NCI-H2196 (cell line): ENCODE data around the gene STX4.

Experiments
- DNase-seq: peaks from one replicate; lab custom pipeline; 2025; ENCODE audit not compliant: unreplicated experiment; lab: John Stamatoyannopoulos, UW

STX4 gene, protein sequence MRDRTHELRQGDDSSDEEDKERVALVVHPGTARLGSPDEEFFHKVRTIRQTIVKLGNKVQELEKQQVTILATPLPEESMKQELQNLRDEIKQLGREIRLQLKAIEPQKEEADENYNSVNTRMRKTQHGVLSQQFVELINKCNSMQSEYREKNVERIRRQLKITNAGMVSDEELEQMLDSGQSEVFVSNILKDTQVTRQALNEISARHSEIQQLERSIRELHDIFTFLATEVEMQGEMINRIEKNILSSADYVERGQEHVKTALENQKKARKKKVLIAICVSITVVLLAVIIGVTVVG

DNA sequence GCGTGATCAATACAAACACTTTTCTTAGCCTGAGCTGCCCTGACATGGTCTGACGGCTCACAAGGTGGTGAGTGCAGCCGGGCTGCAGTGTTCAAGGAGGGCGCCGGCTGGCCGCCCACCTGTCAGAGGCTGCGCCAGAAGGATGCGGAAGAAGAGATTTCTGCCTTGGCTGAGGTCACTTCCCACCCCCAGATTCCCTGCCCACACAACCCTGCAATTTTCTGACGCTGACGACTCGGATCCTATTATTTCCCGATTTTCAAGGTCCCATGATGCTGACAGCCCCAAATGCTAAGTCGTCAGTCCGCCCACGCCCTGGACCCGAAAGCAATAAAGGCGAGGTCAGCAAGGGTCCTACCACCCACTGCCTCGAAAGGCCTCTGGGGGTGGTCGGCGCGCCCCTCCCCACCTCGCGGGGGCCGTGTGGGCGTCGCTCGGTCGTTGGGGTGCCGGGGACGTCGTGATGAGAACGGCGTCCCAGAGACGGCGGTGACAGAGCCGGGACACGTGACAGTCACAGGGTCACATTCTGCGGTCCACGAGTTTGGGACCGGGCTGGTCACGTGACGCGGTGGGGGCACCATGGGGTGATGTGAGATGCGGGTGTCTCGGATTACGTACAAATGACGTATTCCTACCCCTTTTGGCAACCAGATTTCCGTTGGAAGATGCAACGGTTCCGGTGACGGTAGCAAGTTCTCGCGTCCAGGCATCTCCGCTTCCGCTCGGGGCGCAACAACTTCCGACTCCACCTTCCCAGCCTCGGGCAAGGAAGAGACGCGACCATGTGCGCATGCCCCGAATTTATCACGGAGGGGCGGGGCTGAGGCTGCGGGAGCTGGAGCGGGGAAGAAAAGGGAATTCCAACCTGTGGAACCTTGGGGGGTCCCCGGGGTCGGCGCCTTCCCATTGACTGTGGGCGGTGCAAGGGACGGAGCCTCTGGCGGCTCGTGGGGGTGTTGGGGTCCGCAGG lies at the start of gene STX4:
Gene STX4, plus strand, starts transcription at position 823 of the 973 bp plus-strand sequence. CDS start 248 bp downstream, outside the sequence.
- DNase-seq, result peak; percentile 97

DNA sequence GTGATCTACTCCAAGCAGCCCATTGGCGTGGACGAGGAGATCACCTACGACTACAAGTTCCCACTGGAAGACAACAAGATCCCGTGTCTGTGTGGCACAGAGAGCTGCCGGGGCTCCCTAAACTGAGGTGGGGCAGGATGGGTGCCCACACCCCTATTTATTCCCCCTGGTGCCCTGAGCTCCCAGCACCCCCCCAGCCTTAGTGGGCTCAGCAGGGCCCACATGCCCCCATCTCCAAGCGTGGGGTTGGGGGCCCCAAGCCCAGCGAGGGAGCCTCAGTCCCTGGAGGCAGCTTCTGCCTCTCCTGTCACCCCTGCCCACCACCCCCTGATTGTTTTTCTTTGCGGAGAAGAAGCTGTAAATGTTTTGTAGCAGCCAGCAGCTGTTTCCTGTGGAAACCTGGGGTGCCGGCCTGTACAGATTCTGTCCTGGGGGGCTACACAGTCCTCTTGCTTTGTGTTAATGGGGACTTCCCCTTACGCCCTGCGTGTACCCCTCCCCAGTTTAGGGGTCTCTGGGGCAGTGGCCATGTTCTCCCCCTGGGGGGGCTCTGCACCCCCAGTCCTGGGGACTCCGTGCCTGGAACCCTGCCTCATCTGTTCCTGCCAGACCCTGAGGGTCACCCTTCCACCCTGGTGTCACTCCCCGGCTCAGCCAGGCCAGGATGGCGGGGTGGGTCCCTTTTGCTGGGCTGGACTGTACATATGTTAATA lies 49.3 kb upstream of the STX4 start:
- DNase-seq, result no peak

DNA sequence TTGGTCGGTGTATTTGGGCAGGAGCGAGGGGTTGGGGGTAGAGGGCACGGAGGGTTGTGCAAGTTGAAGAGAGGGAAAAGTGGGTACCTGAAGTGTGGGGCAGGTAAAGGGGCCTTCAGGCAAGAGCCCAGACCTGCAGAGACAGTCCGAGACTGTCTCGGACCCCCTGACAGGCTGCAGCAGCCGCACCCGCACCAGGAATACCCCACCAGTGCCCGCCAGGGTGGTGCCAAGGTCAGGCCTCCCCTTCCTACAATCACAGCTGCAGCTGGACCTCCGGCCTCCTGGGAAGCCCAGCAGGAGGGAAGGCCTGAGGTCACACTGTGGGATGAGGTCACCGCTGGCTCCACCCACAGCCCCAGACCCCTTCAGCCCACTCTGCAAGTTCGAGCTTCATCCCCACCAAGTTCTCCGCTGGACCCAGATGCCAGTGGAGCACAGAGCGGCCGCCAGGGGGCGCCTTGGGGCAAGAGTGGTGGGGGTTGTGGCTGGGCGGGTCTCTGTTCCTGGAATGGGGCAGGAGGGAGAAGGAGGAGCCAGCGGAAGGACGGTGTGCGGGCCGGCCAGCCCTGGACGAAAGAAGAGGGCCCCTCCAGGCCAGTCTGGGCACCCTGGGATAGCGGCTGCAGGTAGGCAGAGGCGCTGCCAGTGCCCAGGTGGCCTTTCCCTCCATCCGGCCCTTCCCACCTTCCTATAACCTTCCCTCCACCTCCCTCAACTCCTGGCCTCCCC lies 48.5 kb upstream of the STX4 start, which contains the start of gene HSD3B7:
Gene HSD3B7, plus strand, starts transcription at position 539 of the 732 bp plus-strand sequence. CDS start 452 bp downstream, outside the sequence.
- DNase-seq, result peak; percentile 86

DNA sequence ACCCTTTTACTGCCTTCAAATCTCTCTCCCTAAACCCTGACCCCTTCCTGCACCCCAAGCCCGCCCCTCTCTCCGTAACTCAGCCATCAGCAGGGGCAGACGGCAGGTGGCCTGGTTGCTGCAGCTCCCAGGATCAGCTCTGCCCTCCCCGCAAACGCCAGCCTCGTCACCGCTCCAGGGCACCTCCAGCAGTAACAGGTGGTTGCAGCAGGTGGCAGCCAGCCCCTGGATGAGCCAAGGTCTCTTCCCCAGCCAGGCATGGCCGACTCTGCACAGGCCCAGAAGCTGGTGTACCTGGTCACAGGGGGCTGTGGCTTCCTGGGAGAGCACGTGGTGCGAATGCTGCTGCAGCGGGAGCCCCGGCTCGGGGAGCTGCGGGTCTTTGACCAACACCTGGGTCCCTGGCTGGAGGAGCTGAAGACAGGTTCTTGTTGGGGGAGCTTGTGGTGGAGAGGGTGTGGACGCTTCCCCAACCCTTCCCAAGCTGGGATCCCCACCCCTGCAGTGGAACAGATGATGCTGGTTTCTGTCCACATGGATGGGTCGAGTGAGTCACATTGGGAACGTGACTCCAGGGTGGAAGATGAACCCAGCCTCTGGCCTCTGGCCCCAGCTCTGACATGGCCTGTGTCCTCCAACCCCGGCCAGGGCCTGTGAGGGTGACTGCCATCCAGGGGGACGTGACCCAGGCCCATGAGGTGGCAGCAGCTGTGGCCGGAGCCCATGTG lies 47.8 kb upstream of the STX4 start:
- peak; percentile 86 for DNase-seq

DNA sequence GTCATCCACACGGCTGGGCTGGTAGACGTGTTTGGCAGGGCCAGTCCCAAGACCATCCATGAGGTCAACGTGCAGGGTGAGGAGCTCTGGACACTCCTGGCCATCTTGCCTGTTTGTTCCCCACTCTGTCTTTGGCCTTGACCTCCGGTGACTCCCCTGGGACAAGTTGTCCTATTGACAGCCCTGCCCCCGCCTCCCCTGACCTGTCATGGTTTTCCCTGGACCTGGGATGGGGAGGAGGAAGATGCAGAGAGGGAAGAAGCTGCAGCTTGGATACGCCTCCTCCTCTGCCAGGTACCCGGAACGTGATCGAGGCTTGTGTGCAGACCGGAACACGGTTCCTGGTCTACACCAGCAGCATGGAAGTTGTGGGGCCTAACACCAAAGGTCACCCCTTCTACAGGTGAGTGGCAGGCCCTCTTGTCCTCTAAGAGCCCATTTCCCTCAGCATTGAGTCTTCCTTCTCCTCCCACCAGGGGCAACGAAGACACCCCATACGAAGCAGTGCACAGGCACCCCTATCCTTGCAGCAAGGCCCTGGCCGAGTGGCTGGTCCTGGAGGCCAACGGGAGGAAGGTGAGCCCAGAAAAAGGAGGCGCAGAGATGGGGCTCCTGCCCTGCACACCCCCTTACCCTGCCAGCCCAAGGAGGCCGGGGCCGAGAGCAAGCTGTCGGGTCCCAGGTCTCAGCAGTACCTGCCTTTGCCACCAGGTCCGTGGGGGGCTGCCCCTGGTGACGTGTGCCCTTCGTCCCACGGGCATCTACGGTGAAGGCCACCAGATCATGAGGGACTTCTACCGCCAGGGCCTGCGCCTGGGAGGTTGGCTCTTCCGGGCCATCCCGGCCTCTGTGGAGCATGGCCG lies 47.0 kb upstream of the STX4 start:
- no peak for DNase-seq

DNA sequence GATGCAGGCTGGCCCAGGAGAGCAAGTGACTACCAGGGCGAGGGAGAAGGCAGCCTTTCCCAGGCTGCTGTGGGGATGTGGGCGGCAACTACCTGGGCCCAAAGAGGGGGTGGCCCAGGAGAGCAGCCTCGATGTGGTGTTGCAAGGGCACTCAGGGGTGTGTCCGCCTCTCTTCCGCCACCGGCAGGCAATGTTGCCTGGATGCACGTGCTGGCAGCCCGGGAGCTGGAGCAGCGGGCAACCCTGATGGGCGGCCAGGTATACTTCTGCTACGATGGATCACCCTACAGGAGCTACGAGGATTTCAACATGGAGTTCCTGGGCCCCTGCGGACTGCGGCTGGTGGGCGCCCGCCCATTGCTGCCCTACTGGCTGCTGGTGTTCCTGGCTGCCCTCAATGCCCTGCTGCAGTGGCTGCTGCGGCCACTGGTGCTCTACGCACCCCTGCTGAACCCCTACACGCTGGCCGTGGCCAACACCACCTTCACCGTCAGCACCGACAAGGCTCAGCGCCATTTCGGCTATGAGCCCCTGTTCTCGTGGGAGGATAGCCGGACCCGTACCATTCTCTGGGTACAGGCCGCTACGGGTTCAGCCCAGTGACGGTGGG lies 45.7 kb upstream of the STX4 start:
- DNase-seq, result no peak

DNA sequence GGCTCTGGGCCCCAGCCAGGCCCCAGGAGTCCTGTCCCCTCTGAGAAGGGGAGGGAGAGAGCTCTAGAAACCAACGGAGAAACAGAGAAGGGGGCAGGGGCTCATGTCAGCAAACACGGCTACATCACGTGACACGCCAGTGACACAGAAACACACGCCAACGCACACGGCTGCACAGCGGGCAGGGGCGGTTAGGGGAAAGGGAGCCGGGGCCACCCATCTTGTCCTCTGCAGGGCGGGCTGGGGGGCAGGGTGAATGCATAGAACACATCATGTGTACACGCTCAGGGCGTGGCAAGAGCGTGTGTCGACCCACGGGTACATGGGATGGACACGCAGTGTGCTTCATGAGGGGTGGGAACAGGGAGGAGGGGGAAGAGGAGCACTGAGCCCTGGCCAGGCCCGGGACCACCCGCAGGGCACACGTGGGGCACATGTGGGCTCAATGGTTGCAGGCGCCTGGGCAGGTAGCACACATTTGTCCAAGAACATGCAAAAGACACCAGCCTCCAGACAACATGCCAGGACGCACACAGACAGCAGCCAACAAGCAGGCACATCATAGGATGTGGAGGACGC lies 43.8 kb upstream of the STX4 start:
- no peak for DNase-seq

DNA sequence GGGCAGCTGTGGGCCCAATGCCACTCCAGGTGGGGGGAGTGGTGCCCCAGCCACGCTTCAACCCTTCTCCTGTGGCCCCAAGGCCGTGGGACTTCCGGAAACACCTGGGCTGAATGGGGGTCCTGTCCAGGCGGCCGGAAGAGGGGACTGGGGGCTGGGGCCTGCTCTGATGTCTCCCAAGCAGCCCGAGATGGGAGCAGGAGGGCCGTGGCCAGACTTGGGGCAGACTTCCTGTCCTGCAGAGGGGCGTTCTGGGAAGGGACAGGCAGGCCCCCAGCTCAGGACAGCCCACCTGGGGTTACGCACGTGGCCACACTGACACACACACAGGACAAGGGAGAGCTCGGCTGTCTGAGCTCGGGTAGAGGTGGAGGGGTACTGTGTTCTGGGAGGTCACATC lies 43.3 kb upstream of the STX4 start:
- no peak for DNase-seq

DNA sequence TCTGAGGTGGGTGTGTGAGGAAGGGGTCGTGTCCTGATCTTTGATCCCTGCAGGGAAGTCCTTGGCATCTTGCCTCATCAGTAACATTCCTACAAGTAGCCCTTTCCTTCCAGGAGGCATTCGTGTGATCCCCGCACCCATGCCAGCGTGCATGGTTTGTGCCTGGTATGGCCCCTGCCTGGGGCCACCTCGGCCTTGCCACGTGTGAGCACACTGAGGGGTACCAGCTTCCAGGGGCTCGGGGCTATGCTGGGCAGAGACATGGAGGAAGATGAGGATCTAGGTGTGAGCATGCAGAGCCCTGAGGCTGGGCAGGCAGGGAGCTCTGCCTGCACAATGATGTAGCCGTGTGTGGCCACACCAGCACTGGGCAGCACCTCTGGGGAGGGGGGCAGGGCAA lies 42.3 kb upstream of the STX4 start:
- DNase-seq, result no peak

DNA sequence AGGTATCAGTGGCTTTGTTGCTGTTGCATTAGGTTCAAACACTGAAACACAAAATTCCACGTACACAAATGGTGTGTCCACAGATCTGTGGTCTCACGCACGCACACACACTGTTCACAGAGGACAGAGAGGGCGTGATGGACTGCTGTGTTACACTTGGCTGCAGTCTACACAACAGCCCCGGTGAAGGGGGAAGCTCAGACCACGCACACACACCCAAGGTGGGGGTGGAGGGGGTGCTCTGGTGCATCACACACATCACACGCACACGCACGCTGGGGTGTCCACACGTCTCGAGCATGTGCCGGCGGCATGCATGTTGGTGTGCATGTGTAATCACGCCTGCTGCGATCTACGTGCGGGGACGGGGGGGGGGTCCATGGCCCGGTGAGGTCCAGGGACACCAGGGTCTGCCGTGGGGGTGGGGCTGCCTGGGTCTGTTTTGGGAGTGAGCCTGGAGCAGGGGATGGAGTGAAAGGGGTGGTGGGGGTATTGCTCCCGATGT lies 41.0 kb upstream of the STX4 start:
- no peak for DNase-seq

DNA sequence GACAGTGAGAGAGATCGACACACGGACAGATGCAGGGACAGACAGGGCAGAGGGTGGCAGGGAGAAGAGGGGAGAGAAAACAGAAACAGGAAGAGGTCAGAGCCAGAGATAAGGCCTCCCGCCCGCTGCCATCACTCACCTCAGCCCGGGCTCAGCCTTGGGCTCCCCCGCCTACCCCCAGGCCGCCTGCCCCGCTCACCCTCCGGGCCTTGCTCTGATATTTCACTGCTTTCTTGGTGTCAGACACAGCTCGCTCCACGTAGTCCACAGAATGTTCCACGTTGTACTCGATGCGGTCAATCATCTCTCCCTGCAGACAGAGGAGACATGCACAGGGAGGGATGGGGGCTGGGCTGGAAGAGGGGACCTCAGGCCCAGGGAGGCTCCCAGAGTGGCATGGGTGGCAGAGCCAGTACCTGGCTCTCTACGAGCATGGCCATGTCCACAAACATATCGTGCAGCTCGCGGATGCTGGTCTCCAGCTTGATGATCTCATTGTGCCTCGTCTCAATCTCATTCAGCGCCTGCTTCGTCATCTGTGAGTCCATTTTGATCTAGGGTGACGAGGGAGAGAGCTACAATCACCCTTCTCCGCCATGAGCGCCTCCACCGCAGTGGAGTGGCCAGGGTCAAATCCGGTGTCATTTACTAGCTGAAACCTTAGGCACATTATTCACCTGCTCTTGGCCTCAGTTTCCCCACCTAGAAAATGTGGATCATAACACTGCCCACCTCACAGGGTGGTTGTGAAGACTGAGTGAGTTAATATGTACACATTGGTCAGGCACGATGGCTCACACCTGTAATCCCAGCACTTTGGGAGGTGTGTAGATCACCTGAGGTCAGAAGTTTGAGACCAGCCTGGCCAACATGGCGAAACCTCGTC lies 40.2 kb upstream of the STX4 start:
- no peak for DNase-seq

DNA sequence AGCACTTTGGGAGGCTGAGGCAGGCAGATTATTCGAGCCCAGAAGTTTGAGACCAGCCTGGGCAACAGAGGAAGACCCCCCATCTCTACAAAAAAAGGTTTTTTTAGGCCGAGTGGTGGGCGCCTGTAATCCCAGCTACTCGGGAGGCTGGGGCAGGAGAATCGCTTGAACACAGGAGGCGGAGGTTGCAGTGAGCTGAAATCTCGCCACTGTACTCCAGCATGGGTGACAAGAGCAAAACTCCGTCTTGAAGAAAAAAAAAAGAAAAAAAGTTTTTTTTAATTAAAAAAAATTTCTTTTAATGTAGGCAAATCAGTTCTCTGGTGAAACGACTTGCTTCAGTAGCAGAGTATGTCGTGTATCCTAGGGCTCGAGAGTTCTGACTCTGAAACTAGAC lies 37.4 kb upstream of the STX4 start:
- DNase-seq, result no peak

DNA sequence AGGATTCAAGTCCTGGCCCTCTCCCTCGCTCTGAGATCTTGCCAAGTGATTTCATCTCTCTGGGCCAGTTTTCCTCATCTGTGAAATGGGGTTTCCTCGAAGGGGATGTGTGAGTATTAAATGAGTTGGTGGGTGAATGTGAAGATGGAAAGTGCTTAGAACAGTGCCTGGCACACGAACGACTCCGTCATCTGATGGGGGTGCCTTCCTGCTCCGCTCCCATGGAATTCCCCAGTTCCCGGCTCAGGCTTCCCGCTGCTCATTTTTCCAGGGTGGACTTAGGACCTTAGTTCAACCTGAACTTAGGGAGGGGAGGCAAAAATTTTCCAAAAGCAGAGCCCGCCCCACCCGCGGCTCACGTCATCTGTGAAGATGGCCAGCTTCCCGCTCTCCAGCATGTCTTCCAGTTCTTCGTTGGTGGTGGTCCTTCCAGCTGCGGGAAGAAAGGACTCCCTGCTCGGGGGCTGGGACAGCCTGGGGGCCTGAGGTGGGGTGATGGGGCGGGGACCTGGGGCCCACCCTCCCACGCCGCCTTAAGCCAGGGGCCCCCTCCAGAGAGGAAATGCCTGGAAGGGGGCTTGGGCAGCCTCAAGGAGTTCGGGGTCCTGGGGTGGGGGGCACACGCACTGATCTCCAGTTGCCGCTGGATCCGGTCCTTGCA lies 36.9 kb upstream of the STX4 start:
- no peak for DNase-seq

DNA sequence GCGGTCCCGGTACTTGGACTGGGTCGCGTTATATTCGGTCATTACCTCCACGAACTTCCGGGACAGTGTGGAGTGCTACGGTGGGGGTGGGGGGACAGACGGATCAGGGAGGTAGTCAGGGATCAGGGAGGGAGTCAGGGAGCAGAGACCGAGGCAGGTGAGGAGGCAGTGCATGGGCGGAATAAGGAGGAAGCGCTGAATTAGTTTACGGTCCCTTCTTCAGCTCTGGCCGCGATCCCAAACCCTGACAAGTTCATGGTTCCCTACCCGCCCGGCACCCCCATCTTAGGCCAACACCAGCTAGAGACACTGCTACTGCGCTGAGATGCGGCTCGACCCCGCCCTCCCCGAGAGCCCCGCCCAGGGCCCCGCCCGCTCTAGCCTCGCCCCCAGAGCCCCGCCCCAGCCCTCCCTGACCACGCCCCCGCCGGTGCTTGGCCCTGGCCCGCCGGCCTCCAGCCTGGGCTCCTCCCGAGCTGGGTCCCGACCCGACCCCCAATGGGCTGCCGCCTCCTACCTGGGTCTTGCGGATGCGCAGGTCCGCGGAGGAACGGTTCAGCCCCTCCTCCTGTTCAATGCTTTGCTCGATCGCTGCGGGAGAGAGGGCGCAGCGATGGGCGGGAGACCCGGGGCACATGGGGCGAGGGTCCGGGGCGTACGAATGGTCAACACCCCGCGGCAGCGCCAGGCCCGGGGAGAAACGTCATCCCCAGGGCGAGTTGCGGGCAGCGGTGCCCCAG lies 36.2 kb upstream of the STX4 start:
- DNase-seq, result peak; percentile 72

DNA sequence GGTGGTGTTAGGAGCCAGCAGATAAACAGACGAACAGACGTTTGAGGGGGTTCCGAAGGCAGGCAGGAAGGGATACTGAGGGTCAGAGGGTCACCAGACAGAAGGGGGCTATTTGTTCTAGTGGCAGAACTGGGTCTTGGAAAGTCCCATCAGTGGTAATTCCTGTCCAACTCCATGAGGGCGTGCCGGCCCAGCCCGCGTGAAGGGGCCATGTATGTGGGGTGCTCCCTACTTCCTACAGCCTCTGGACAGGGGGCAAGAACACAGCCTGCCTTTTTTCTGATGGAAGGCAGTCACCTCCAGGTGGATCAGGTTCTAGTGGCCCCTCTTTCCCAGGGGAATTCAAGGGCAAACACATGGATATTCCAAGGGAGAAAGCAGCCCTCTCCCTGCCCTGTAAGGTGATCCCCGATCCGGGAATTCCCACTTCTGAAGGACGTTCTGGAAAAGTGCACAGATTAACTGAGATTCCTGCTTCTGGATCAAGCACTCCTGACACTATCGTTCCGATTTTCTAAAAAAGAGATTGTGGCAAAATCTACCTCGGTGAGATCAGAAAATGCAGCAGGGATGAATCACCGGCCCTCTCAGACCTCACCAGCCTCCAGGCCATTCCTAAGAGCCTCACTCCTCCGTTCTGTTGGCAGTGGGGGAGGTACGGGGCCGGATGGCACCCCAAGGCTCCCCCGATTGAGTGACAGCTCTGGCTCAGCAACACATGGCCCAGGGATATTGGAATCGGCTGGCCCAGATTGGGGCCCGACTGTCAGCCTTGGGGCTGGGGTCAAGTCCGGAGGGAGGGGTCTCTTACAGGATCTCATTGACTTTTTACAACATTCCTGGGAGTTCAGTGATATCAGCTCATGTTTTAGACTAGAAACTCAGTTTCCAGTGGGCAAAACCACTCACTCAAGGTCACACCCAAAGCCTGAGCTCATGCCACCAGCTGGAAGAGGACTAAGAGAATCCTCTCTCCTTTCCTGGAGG lies 35.3 kb upstream of the STX4 start:
- DNase-seq, result no peak
